Esophagus mucosa (tissue), 1 donor: Measurements from ENCODE around the gene KRTAP1-3. TPM values are rescaled to one million over a fixed set of nuclear protein-coding genes. Genes with fewer than 3 reads are reported as not detected.
A peak's percentile ranks its signal among the peaks of the same experiment; 100 is the strongest.
"Not testable (repeated sequence)": the region's sequence is repeated elsewhere in the genome, so short reads cannot be mapped to it uniquely, and the experiment has no call there.

ENCODE experiments used
- ATAC-seq: fragments of 200-7000 bp; cut with Tn5 transposase; one replicate; pipeline ENCODE4 v1.9.1; 2020
- total RNA-seq: library from RNA; stranded (reverse); gene quantifications from one replicate; pipeline ENCODE4 v1.2.4, GENCODE V29; 2023
- donor health status: DM: yes; HTN: yes; CAD: no.

The KRTAP1-3 gene
- total RNA-seq, 1 donor from 2014 or later, result not detected

GRCh38 chr17:41009301-41009760 lies 25.3 kb downstream of the KRTAP1-3 start:
- ATAC-seq, result no peak

DNA sequence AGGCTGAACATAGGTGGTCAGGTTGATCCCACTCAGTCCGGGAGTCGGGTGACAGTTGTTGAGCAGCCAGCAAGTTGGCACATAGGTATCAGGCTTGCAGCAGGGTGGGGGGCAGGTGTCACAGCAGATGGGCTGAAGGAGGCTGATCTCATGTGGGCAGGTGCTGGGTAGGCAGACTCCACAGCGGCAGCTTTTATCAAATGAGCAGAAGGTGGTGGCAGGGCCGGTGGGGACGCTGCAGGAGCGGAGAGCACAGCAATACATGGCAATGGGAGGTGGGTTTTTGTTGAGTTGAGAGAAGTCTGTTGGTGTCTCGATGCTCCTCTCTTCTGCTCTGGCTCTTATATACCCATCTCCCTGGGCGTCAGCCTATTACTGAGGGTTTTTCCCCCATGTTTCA lies 25.9 kb downstream of the KRTAP1-3 start, which contains the start of gene KRTAP3-1:
KRTAP3-1 (minus strand) TSS at position 318 of the 400 bp plus-strand sequence; CDS start at position 264, 54 bp downstream.
- ATAC-seq, result no peak

DNA sequence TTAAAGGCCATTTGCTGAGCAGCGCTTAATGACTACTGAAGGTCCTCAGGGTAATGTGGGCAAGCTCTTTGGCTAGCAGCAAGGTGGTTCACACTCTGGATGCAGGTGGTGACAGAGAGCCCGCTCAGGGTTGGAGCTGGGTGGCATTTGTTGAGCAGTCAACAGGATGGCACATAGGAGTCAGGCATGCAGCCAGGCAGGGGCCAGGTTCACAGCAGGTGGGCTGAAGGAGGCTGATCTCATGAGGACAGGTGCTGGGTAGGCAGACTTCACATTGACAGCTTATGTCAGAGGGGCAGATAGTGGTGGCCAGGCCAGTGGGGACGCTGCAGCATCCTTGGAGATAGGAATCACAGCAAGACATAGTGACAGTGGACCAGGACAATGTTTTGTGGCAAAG lies 30.3 kb downstream of the KRTAP1-3 start:
- no peak for ATAC-seq

- no peak for ATAC-seq
Observed at GRCh38 chr17:41003926-41004325, 30.7 kb downstream of the KRTAP1-3 start.

GRCh38 chr17:41002814-41003213 lies 31.9 kb downstream of the KRTAP1-3 start:
- peak; percentile 84 for ATAC-seq

DNA sequence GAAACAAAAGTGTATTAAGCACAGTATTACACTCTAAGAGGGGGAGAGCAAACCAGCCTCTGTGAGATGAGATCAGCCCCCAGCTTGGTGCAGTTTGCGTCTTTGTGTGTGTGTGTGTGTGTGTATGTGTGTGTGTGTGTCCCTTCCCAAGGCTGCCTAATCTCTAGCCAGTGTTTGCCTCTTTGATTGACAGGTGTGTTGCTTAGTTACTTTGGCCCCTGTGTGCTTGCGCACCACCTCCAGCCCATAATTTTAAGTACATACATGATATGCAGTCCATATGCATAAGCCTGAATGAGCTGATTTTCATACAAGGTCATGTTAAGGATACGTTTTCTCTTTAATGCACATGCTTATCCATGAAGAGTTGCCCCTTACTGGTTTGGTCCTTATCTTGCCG lies 32.9 kb downstream of the KRTAP1-3 start:
- no peak for ATAC-seq

- ATAC-seq, result not testable (repeated sequence)
Observed at GRCh38 chr17:40999563-40999962, 35.1 kb downstream of the KRTAP1-3 start, which contains the start of gene KRTAP3-2. TSS of gene KRTAP3-2 (minus strand) at chr17:40999906. CDS start at chr17:40999853, 53 bp downstream.

DNA sequence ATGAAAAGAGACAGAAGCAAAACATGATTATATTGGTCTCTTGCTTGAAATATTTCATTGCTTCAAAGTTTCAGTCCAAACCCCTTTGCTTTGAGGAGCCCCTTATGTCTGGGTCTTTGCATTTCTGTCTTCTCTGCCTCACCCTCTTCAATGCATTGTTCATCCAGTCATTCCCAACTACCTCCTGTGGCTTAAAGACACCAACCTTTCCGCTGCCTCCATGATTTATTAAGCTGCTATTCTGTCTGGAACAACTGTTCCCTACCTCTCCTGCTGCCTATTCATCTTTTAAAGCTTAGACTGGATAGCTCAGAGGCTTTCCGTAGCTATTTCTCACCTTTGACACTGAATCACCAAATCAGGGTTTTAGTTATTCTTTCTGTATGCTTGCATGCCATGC lies 37.3 kb downstream of the KRTAP1-3 start:
- no peak for ATAC-seq

DNA sequence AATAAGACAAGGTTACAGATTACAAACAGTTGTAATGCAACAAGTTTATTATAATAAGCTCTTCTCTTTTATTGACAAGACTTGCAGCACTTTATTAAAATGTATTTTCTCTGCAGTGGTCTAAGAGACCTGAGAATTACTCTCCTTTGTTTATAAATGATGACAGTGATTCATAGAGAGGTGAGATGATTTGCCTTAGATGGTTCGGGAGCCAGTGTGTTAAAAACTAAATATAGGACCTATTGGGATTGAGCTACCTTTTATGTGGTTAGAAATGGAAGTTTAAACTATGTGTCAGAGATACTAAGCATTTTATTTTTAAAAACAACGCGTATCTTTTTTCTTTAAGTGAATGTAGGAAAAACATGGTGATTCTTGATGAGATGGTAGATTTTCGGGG lies 37.8 kb downstream of the KRTAP1-3 start:
- ATAC-seq, result no peak

- ATAC-seq, result no peak
Observed at GRCh38 chr17:40995116-40995515, 39.6 kb downstream of the KRTAP1-3 start.

GRCh38 chr17:40993839-40994238 lies 40.8 kb downstream of the KRTAP1-3 start, which contains the start of gene KRTAP3-3:
TSS of gene KRTAP3-3 (minus strand) at chr17:40994164. CDS start at chr17:40994097, 67 bp downstream.
- no peak for ATAC-seq

- ATAC-seq, result no peak
Observed at GRCh38 chr17:40993084-40993483, 41.6 kb downstream of the KRTAP1-3 start.

DNA sequence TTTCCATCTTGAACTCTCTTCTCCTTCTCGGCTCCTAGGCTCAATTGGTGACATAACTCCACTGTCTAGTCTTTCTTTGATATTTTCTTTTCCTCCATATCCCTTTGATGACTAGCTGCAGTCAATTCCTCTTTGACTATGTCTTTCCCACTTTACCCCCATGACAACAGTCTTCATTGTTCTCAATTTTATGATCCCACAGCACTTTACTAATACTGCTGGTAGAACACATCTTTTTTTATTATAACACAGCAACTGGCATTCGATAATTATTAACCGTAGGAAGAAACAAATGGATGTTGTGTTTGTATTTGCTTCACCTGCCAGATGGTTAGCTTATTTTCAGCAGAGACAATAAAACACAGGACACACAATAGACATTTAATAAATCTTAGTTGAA lies 42.0 kb downstream of the KRTAP1-3 start:
- ATAC-seq, result no peak

GRCh38 chr17:40986920-40987319 lies 47.8 kb downstream of the KRTAP1-3 start:
- peak; percentile 60 for ATAC-seq

DNA sequence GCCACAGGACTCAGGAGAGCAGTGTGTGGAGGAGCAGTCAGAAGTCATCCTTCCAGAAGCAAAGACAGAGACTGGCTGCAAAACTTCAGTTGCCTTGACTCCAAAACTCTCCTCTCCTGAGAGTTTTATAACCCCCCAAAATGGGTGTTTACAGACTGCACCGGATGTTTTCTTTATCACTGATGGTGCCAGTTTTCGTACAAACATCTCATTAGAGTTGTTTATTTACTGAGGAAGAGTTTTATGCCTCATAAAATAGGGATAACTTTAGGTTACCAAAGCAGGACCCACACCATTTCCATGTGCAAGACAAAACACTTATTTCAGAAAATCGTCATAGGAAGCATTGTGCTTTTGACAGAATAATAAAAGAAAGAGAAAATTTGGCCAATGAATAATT lies 50.4 kb downstream of the KRTAP1-3 start, which contains the start of gene KRT40:
KRT40 (minus strand) TSS at position 101 of the 400 bp plus-strand sequence; CDS start at position 48, 53 bp downstream.
- ATAC-seq, result no peak

Other genes starting within 250 kb of the KRTAP1-3 start
- not detected for gene KRT28, start 234.9 kb downstream of the KRTAP1-3 start, total RNA-seq
- 50.3 TPM for gene KRT10, start 212.3 kb downstream of the KRTAP1-3 start, total RNA-seq
- gene KRT12, start 167.7 kb downstream of the KRTAP1-3 start, total RNA-seq, result not detected
- gene KRT20, start 149.6 kb downstream of the KRTAP1-3 start, total RNA-seq, result 0.20 TPM
- 3.1 TPM for gene KRT23, start 97.2 kb downstream of the KRTAP1-3 start, total RNA-seq
- not detected for gene KRT39, start 67.9 kb downstream of the KRTAP1-3 start, total RNA-seq
- gene KRT40, start 50.5 kb downstream of the KRTAP1-3 start, total RNA-seq, result not detected
- not detected for gene KRTAP3-3, start 40.7 kb downstream of the KRTAP1-3 start, total RNA-seq
- not detected for gene KRTAP3-2, start 35.0 kb downstream of the KRTAP1-3 start, total RNA-seq
- not detected for gene KRTAP3-1, start 25.7 kb downstream of the KRTAP1-3 start, total RNA-seq
- not detected for gene KRTAP1-5, start 7.7 kb downstream of the KRTAP1-3 start, total RNA-seq
- gene KRTAP1-4, start 4.7 kb downstream of the KRTAP1-3 start, total RNA-seq, result not detected
- gene KRTAP1-1, start 6.6 kb upstream of the KRTAP1-3 start, total RNA-seq, result not detected
- not detected for gene KRTAP2-1, start 12.4 kb upstream of the KRTAP1-3 start, total RNA-seq
- gene KRTAP2-2, start 20.4 kb upstream of the KRTAP1-3 start, total RNA-seq, result not detected
- not detected for gene KRTAP2-3, start 25.2 kb upstream of the KRTAP1-3 start, total RNA-seq
- not detected for gene KRTAP2-4, start 31.0 kb upstream of the KRTAP1-3 start, total RNA-seq
- gene KRTAP4-7, start 49.3 kb upstream of the KRTAP1-3 start, total RNA-seq, result not detected
- not detected for gene KRTAP4-8, start 63.3 kb upstream of the KRTAP1-3 start, total RNA-seq
- gene KRTAP4-16, start 67.3 kb upstream of the KRTAP1-3 start, total RNA-seq, result not detected
- gene KRTAP4-9, start 70.5 kb upstream of the KRTAP1-3 start, total RNA-seq, result not detected
- gene KRTAP4-11, start 83.5 kb upstream of the KRTAP1-3 start, total RNA-seq, result not detected
- gene KRTAP4-12, start 89.3 kb upstream of the KRTAP1-3 start, total RNA-seq, result not detected
- not detected for gene KRTAP4-6, start 105.7 kb upstream of the KRTAP1-3 start, total RNA-seq
- not detected for gene KRTAP4-5, start 115.0 kb upstream of the KRTAP1-3 start, total RNA-seq
- not detected for gene KRTAP4-4, start 125.9 kb upstream of the KRTAP1-3 start, total RNA-seq
- gene KRTAP4-3, start 133.3 kb upstream of the KRTAP1-3 start, total RNA-seq, result not detected
- not detected for gene KRTAP4-2, start 143.3 kb upstream of the KRTAP1-3 start, total RNA-seq
- not detected for gene KRTAP4-1, start 150.0 kb upstream of the KRTAP1-3 start, total RNA-seq
- gene KRTAP9-1, start 155.0 kb upstream of the KRTAP1-3 start, total RNA-seq, result not detected
- not detected for gene KRTAP9-2, start 191.8 kb upstream of the KRTAP1-3 start, total RNA-seq
- gene KRTAP9-3, start 197.6 kb upstream of the KRTAP1-3 start, total RNA-seq, result not detected
- not detected for gene KRTAP9-8, start 203.1 kb upstream of the KRTAP1-3 start, total RNA-seq
- not detected for gene KRTAP9-4, start 214.8 kb upstream of the KRTAP1-3 start, total RNA-seq
- not detected for gene KRTAP9-9, start 220.5 kb upstream of the KRTAP1-3 start, total RNA-seq
- not detected for gene KRTAP9-6, start 230.5 kb upstream of the KRTAP1-3 start, total RNA-seq
- gene KRTAP9-7, start 240.8 kb upstream of the KRTAP1-3 start, total RNA-seq, result not detected